Gastroesophageal sphincter (tissue), 2 donors: Measurements from ENCODE around the gene NDUFA7.

Source experiments
- EP300 ChIP-seq: sonication (generic); formaldehyde crosslinking; IDR thresholded peaks from one replicate; pipeline ENCODE4 v1.6.1; 2017; ENCODE audit warnings: antibody characterized with exemption, mild to moderate bottlenecking
- POLR2A ChIP-seq, 2 donors: fragments of 450-650 bp; IDR thresholded peaks; one replicate each; pipeline ENCODE4 v1.6.1; 2017; ENCODE audit warnings: antibody characterized with exemption in 2 of 2, mild to moderate bottlenecking in 2 of 2, moderate library complexity in 1 of 2

- TF ChIP-seq EP300, result no peak
- TF ChIP-seq POLR2A (IDR thresholded peaks at IDR 0.05), result no peak
Observed at GRCh38 chr19:8302734-8303133, 18.4 kb downstream of the NDUFA7 start.
